GM23338 (cell line): ENCODE measurements around the gene KRTCAP2. TPM values are rescaled to one million over a fixed set of nuclear protein-coding genes. Genes with fewer than 3 reads are reported as not detected.

ENCODE experiments used
- ATAC-seq: fragments of 200-7000 bp; cut with Tn5 transposase; 3 replicates; pipeline ENCODE4 v1.9.1; 2020
- DNase-seq: peaks from one replicate; pipeline ENCODE4 v3.0.0-alpha.2; 2015; ENCODE audit warnings: low spot score
- H2AFZ ChIP-seq: fragments of 200-600 bp; sonication (generic); 2 replicates; pipeline ENCODE4 v1.8.0; 2016; ENCODE audit warnings: antibody characterized with exemption, mild to moderate bottlenecking, moderate library complexity
- H3F3A ChIP-seq: fragments of 200-600 bp; sonication (generic); replicated peaks from 2 replicates; pipeline ENCODE4 v1.8.0; 2017; ENCODE audit warnings: antibody characterized with exemption, mixed run types, low read depth
- H3K27ac ChIP-seq: fragments of 200-600 bp; sonication (generic); 2 replicates; pipeline ENCODE4 v1.6.1; 2016; ENCODE audit warnings: low read depth
- H3K27me3 ChIP-seq: fragments of 200-600 bp; sonication (generic); 2 replicates; pipeline ENCODE4 v1.8.0; 2016; ENCODE audit warnings: mild to moderate bottlenecking, mixed run types, moderate library complexity; ENCODE audit not compliant: insufficient read depth
- H3K36me3 ChIP-seq: fragments of 200-600 bp; sonication (generic); 2 replicates; pipeline ENCODE4 v1.8.0; 2016; ENCODE audit warnings: mild to moderate bottlenecking; ENCODE audit not compliant: insufficient read depth
- H3K4me1 ChIP-seq: fragments of 200-600 bp; sonication (generic); 2 replicates; pipeline ENCODE4 v1.8.0; 2016; ENCODE audit warnings: mild to moderate bottlenecking, moderate library complexity; ENCODE audit not compliant: insufficient read depth
- H3K4me2 ChIP-seq: fragments of 200-600 bp; sonication (generic); 2 replicates; pipeline ENCODE4 v1.7.1; 2017; ENCODE audit warnings: mixed run types
- H3K4me3 ChIP-seq: fragments of 200-600 bp; sonication (generic); 2 replicates; pipeline ENCODE4 v1.6.1; 2016; ENCODE audit warnings: mixed run types
- H3K79me2 ChIP-seq: fragments of 200-600 bp; sonication (generic); replicated peaks from 2 replicates; pipeline ENCODE4 v1.8.0; 2017; ENCODE audit warnings: mild to moderate bottlenecking; ENCODE audit not compliant: insufficient read depth
- H3K9me2 ChIP-seq: fragments of 200-600 bp; sonication (generic); 2 replicates; pipeline ENCODE4 v1.8.0; 2017; ENCODE audit not compliant: insufficient read depth
- H4K20me1 ChIP-seq: fragments of 200-600 bp; sonication (generic); replicated peaks from 2 replicates; pipeline ENCODE4 v1.8.0; 2017; ENCODE audit warnings: mild to moderate bottlenecking; ENCODE audit not compliant: insufficient read depth
- H3K27ac Mint-ChIP-seq: 2 replicates; pipeline ENCODE4 v1.8.0; 2020; ENCODE audit warnings: inconsistent platforms, mild to moderate bottlenecking, moderate library complexity, mixed read lengths
- H3K27me3 Mint-ChIP-seq: 3 replicates; pipeline ENCODE4 v1.8.0; 2022; ENCODE audit warnings: low read depth, mild to moderate bottlenecking, moderate library complexity, mixed read lengths, inconsistent platforms; ENCODE audit not compliant: insufficient read depth, poor library complexity
- H3K36me3 Mint-ChIP-seq: 3 replicates; pipeline ENCODE4 v1.8.0; 2021; ENCODE audit warnings: low read depth, mild to moderate bottlenecking, inconsistent platforms, moderate library complexity, mixed read lengths
- H3K4me1 Mint-ChIP-seq: 3 replicates; pipeline ENCODE4 v1.8.0; 2020; ENCODE audit warnings: mild to moderate bottlenecking, inconsistent platforms, mixed read lengths
- H3K4me3 Mint-ChIP-seq: 3 replicates; pipeline ENCODE4 v1.8.0; 2021; ENCODE audit warnings: moderate library complexity, mild to moderate bottlenecking, inconsistent platforms, mixed read lengths
- H3K9me3 Mint-ChIP-seq: 3 replicates; pipeline ENCODE4 v1.8.0; 2020; ENCODE audit warnings: moderate library complexity, mild to moderate bottlenecking, inconsistent platforms, mixed read lengths
- CREB1 ChIP-seq: fragments of 250-450 bp; sonication (Bioruptor Pico); IDR thresholded peaks from 2 replicates; pipeline ENCODE4 v1.5.0; 2020; ENCODE audit warnings: low read depth, mild to moderate bottlenecking, moderate library complexity
- CTCF ChIP-seq, 2 experiments: fragments of 200-600 bp in 1 of 2; sonication (generic) in 1 of 2; conservative IDR thresholded peaks; 2 replicates each; pipeline versions ENCODE4 v1.5.1 to v1.6.1; 2016 to 2017; ENCODE audit warnings: antibody characterized with exemption in 2 of 2, low read depth in 2 of 2, mild to moderate bottlenecking in 2 of 2, moderate library complexity in 1 of 2
- ETS1 ChIP-seq: IDR thresholded peaks from 2 replicates; pipeline ENCODE4 v1.6.1; 2016; ENCODE audit warnings: antibody characterized with exemption
- EZH2 ChIP-seq: fragments of 200-600 bp; sonication (generic); IDR thresholded peaks from one replicate; pipeline ENCODE4 v1.8.0; 2017; ENCODE audit warnings: antibody characterized with exemption, mild to moderate bottlenecking, low read depth; ENCODE audit not compliant: unreplicated experiment
- JUNB ChIP-seq: IDR thresholded peaks from one replicate; pipeline ENCODE4 v1.6.1; 2016; ENCODE audit warnings: antibody characterized with exemption; ENCODE audit not compliant: unreplicated experiment
- NANOG ChIP-seq: IDR thresholded peaks from 2 replicates; pipeline ENCODE4 v1.6.1; 2016; ENCODE audit warnings: antibody characterized with exemption, borderline replicate concordance
- POLR2AphosphoS5 ChIP-seq: IDR thresholded peaks from 2 replicates; pipeline ENCODE4 v1.6.1; 2016; ENCODE audit warnings: antibody characterized with exemption, low read depth
- REST ChIP-seq: IDR thresholded peaks from one replicate; pipeline ENCODE4 v1.6.1; 2018; ENCODE audit warnings: antibody characterized with exemption; ENCODE audit not compliant: unreplicated experiment
- STAT1 ChIP-seq: IDR thresholded peaks from one replicate; pipeline ENCODE4 v1.6.1; 2016; ENCODE audit warnings: antibody characterized with exemption; ENCODE audit not compliant: unreplicated experiment
- ZNF114 ChIP-seq: fragments of 250-450 bp; sonication (Bioruptor Pico); IDR thresholded peaks from 2 replicates; pipeline ENCODE4 v1.5.0; 2020; ENCODE audit warnings: mild to moderate bottlenecking, moderate library complexity
- ZNF331 ChIP-seq: fragments of 250-450 bp; sonication (Bioruptor Pico); IDR thresholded peaks from 2 replicates; pipeline ENCODE4 v1.5.0; 2020; ENCODE audit warnings: low read depth, mild to moderate bottlenecking, moderate library complexity
- ZNF462 ChIP-seq: fragments of 250-450 bp; sonication (Bioruptor Pico); IDR thresholded peaks from 2 replicates; pipeline ENCODE4 v1.5.0; 2020; ENCODE audit warnings: mild to moderate bottlenecking, moderate library complexity
- polyA plus RNA-seq: library from polyadenylated mRNA; unstranded; fragments of >200 nt; fragmentation: Nextera tagmentation; extraction: Ambion mirVana; gene quantifications from 2 replicates; pipeline ENCODE4 v1.2.1, GENCODE V29; 2016
- total RNA-seq: library from RNA; depleted of rRNA; stranded (reverse); fragments of >200 nt; shearing (Covaris generic); gene quantifications from 2 replicates; pipeline ENCODE4 v1.2.3, GENCODE V29; 2014

Gene KRTCAP2
- total and polyA plus RNA-seq, 2 experiments from 2014 or later, result 106 to 579 TPM

- Histone ChIP-seq H3K9me2 (no peaks in the 10 kb centered on the region), H3F3A (peaks cover 5% of the 10 kb centered on the region), H3K4me2 (no peak overlapping the region), H4K20me1 (no peaks in the 10 kb centered on the region), H3K4me1 (peaks cover 23% of the 10 kb centered on the region), H3K79me2 (no peaks in the 10 kb centered on the region), H3K27ac (no peak overlapping the region), H3K4me3 (no peak overlapping the region), H3K36me3 (no peaks in the 10 kb centered on the region), H3K27me3 (peaks cover 45% of the 10 kb centered on the region), H2AFZ (peak overlapping the region; percentile 66; the same call in 1 of the 2 replicates)
- TF ChIP-seq ETS1, result no peak
- TF ChIP-seq JUNB, result no peak
- no peak for TF ChIP-seq STAT1
- TF ChIP-seq CREB1 (CRISPR knock-in tag), result no peak
- TF ChIP-seq ZNF331 (CRISPR knock-in tag), result no peak
- no peak for TF ChIP-seq NANOG
- no peak for TF ChIP-seq ZNF462 (CRISPR knock-in tag)
- no peak for TF ChIP-seq CTCF (conservative IDR thresholded peaks at IDR 0.05; ENCODE audit: low read depth in 2 of 2)
- no peak for TF ChIP-seq REST
- no peak for TF ChIP-seq ZNF114
- TF ChIP-seq EZH2, result no peak
- TF ChIP-seq POLR2AphosphoS5, result no peak
- Mint-ChIP-seq H3K4me1 (peaks cover 18% of the 10 kb centered on the region), H3K4me3 (no peak overlapping the region), H3K36me3 (no peaks in the 10 kb centered on the region), H3K27ac (no peak overlapping the region), H3K9me3 (no peaks in the 10 kb centered on the region), H3K27me3 (peaks cover 41% of the 10 kb centered on the region)
- ATAC-seq (no peak), DNase-seq (no peak)
These were observed 51.9 kb downstream of the KRTCAP2 start for GRCh38 chr1:155121249-155121648.
